Progenitor cell of endocrine pancreas (in vitro differentiated cells): ENCODE results near the gene ZNF445. TPM values are rescaled to one million over a fixed set of nuclear protein-coding genes. Genes with fewer than 3 reads are reported as not detected.
"Not testable (repeated sequence)": the region's sequence is repeated elsewhere in the genome, so short reads cannot be mapped to it uniquely, and the experiment has no call there.

Source experiments
- DNase-seq: peaks from one replicate; pipeline ENCODE4 v3.0.0; 2021; ENCODE audit warnings: low spot score; ENCODE audit not compliant: unreplicated experiment
- H3K27ac Mint-ChIP-seq: 2 replicates; pipeline ENCODE4 v1.8.0; 2021; ENCODE audit warnings: mild to moderate bottlenecking, moderate library complexity, mixed read lengths
- H3K27me3 Mint-ChIP-seq: 2 replicates; pipeline ENCODE4 v1.8.0; 2021; ENCODE audit warnings: mixed read lengths
- H3K36me3 Mint-ChIP-seq: 2 replicates; pipeline ENCODE4 v1.8.0; 2022; ENCODE audit warnings: mixed read lengths; ENCODE audit not compliant: insufficient read depth
- H3K4me1 Mint-ChIP-seq: 2 replicates; pipeline ENCODE4 v1.8.0; 2021; ENCODE audit warnings: low read depth, mixed read lengths
- H3K4me3 Mint-ChIP-seq: 2 replicates; pipeline ENCODE4 v1.8.0; 2021; ENCODE audit warnings: low read depth, mild to moderate bottlenecking, moderate library complexity, mixed read lengths
- H3K9me3 Mint-ChIP-seq: 2 replicates; pipeline ENCODE4 v1.8.0; 2021; ENCODE audit warnings: low read depth, mixed read lengths
- total RNA-seq: library from RNA; stranded (reverse); gene quantifications from 2 replicates; pipeline ENCODE4 v1.2.1, GENCODE V29; 2021
- TF ChIP-seq, protein P1 (sequence below): fragments of 200-600 bp; sonication (generic); IDR thresholded peaks from one replicate; pipeline ENCODE4 v1.5.0; 2021; ENCODE audit warnings: antibody characterized with exemption, mild to moderate bottlenecking; ENCODE audit not compliant: unreplicated experiment

The ZNF445 gene
- total RNA-seq, 1 donor from 2014 or later = 64.0 TPM

DNA sequence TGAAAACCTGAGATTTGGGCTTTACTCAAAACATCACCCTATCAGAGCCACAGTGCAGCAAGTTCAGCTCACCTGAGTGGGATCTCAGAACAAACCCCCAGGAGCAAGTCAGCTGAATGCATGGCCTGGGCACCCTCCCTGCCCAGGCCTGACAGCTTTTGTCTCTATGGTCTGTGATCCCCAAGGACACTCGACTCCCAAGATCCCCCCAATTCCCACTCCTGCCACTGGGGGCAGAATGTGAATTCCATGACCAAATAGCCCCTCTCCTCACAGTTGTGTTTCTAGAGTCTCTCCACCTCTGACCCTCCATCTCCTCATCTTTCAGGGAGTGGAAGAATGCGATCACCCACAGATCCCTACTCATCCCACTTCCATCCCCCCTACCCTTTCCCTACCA, 58.9 kb downstream of the ZNF445 start:
- no peak overlapping the region for H3K4me3 Mint-ChIP-seq
- H3K27ac Mint-ChIP-seq = no peak overlapping the region
- H3K9me3 Mint-ChIP-seq = peaks cover 9% of the 10 kb centered on the region
- no peaks in the 10 kb centered on the region for H3K27me3 Mint-ChIP-seq
- no peaks in the 10 kb centered on the region for H3K36me3 Mint-ChIP-seq
- DNase-seq = no peak
- no peaks in the 10 kb centered on the region for H3K4me1 Mint-ChIP-seq
- TF ChIP-seq, protein P1, sequence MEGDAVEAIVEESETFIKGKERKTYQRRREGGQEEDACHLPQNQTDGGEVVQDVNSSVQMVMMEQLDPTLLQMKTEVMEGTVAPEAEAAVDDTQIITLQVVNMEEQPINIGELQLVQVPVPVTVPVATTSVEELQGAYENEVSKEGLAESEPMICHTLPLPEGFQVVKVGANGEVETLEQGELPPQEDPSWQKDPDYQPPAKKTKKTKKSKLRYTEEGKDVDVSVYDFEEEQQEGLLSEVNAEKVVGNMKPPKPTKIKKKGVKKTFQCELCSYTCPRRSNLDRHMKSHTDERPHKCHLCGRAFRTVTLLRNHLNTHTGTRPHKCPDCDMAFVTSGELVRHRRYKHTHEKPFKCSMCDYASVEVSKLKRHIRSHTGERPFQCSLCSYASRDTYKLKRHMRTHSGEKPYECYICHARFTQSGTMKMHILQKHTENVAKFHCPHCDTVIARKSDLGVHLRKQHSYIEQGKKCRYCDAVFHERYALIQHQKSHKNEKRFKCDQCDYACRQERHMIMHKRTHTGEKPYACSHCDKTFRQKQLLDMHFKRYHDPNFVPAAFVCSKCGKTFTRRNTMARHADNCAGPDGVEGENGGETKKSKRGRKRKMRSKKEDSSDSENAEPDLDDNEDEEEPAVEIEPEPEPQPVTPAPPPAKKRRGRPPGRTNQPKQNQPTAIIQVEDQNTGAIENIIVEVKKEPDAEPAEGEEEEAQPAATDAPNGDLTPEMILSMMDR = peak; percentile 36

DNA sequence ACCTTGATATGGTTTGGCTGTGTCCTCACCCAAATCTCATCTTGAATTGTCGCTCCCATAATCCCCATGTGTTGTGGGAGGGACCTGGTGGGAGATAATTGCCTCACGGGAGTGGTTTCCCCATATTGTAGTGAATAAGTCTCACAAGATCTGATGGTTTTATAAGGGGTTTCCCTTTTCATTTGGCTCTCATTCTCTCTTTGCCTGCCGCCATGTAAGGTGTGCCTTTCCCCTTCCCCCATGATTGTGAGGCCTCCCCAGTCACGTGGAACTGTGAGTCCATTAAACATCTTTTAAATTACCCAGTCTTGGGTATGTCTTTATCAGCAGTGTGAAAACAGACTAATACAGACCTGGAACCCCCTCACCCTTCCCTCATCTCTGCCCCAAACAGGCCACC, 59.4 kb downstream of the ZNF445 start:
- not testable (repeated sequence) for H3K4me3 Mint-ChIP-seq, H3K27ac Mint-ChIP-seq, H3K4me1 Mint-ChIP-seq, DNase-seq, H3K9me3 Mint-ChIP-seq, H3K27me3 Mint-ChIP-seq, H3K36me3 Mint-ChIP-seq

DNA sequence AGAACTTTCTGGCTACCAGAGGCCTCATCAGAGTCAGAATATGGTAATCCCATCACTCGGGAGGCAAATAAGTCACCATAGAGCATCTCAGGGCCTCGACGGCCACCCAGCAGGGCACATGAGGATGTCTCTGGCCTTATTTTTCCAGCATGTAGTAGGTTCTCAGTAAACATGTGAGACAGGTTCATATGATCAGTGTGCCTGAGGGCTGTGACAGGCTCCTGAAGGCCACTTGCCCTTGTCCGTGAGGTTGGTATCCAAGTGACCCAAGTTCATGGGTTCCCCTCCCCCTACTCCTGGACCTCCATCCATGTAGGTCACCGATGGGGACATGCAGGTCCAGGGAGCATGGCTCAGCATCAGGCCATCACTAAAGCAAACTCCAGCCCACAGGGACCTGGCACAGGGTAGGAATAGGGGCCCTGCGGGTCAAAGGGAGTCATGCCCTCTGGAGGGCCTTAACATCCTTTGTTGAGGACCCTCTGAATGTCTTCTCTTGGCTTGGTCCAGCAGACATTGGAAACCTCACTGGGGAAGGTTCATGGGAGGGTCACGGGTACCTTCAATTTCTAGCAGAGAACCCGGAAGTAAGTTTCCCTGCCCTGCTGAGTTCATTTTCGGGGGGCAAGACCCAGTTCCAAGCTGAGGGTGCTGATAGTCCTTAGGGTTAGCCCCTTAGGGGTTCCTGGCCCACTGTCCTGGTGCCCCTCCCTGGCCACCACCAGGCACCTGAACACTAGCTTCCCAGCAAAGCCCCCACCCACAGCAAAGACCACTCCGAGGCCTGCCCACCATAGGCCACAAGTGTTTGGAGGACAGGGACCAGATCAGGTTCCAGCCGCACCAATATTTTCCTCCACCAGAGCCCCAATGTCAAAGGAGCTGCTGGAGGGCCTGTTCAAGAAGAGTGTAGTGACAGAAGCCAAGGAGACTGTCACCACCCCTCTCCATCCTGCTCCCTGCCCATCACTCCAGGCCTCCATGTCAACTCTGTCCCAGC, 61.1 kb downstream of the ZNF445 start:
- H3K9me3 Mint-ChIP-seq = peaks cover 9% of the 10 kb centered on the region
- no peaks in the 10 kb centered on the region for H3K27me3 Mint-ChIP-seq
- TF ChIP-seq, protein P1 = no peak
- H3K4me3 Mint-ChIP-seq = no peak overlapping the region
- no peak for DNase-seq
- no peaks in the 10 kb centered on the region for H3K4me1 Mint-ChIP-seq
- no peak overlapping the region for H3K27ac Mint-ChIP-seq
- H3K36me3 Mint-ChIP-seq = no peaks in the 10 kb centered on the region

DNA sequence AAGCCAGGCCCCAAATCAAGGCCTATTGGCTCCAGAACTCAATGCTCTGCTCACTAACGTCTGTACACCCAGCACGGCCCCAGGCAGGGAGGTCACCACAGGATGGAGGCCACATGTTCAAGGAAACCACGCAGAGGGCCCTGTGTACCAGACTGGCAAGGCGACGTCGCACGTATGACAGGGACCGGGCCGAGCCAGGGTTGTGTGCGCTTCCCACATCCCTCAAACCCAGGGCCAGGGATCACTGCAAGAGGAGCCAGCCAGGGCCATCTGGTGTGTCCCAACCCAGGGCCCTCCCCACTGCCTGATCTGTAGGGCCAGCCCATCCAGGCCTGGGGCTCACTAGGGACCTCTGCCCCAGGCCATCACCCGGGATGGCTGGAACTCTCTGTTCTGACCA, 62.0 kb downstream of the ZNF445 start:
- Mint-ChIP-seq H3K4me3 (no peak overlapping the region), H3K36me3 (no peaks in the 10 kb centered on the region), H3K27me3 (no peaks in the 10 kb centered on the region), H3K4me1 (no peaks in the 10 kb centered on the region), H3K9me3 (peaks cover 9% of the 10 kb centered on the region), H3K27ac (no peak overlapping the region)
- DNase-seq = no peak
- TF ChIP-seq, protein P1 = no peak

DNA sequence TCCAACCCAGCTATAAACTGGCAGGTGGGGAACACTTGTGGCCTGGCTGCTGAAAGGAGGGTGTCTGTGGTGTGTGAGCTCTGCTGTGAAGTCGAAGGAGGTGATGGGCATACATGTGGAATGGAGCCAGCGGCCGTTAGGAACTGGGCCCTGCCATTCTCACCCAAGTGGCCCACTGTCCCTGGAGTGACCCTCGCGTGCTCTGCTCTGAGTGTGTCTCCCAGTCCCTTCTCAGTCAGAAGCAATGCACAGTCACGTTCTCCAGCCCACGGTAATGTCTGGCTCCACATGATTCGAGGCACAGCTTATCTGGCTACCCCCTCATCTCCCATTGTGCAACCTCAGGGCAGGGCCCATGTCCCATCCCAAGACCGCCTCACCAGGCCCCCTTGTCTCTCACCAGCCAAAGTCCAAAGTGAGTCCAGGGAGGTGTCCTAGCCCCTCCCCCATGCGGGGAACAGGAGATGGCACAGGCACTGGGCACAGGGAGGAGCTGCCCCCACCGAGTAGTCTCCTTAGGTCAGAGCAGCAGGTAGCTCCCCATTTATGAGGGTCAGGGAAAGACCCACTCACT, 62.9 kb downstream of the ZNF445 start:
- no peaks in the 10 kb centered on the region for H3K36me3 Mint-ChIP-seq
- DNase-seq = no peak
- H3K27ac Mint-ChIP-seq = peak overlapping the region; percentile 20
- H3K4me1 Mint-ChIP-seq = no peaks in the 10 kb centered on the region
- no peaks in the 10 kb centered on the region for H3K27me3 Mint-ChIP-seq
- TF ChIP-seq, protein P1 = no peak
- H3K9me3 Mint-ChIP-seq = peaks cover 9% of the 10 kb centered on the region
- H3K4me3 Mint-ChIP-seq = no peak overlapping the region
